GM19240 (cell line): ENCODE results near the gene POLRMT.

Experiments used
- DNase-seq: peaks from one replicate; pipeline ENCODE4 v3.0.0; 2011; ENCODE audit warnings: low spot score; ENCODE audit not compliant: insufficient read length

POLRMT gene

DNA sequence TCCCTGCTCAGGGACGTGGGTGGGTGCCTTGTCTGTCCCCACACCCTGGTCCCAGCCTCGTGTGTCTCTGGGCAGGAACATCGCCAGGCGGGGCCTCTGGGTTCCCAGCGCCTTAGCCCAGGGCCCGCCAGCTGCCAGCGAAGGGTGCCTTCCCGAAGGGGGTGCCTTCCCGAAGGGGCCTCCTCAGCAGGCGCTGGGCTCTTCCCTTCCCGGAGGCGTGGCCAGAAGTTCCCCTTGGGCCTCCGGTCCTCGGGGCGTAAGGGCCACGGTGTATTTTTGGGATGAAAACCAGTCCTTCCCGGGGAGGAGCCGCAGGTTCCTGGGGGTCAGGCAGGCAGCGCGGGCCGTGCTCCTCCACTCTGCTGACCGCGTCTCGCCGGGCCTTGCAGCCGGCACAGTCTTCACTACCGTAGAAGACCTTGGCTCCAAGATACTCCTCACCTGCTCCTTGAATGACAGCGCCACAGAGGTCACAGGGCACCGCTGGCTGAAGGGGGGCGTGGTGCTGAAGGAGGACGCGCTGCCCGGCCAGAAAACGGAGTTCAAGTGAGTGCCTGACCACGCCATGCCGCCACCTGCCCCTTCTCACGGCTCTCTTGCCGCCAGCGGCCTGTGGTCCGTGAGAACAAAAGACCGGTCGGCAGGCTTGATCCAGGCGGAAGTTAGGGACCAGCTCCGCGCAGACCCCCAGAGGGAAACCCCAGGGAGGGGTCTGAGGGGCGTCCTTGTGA is 54.1 kb downstream of the POLRMT start:
- no peak for DNase-seq

DNA sequence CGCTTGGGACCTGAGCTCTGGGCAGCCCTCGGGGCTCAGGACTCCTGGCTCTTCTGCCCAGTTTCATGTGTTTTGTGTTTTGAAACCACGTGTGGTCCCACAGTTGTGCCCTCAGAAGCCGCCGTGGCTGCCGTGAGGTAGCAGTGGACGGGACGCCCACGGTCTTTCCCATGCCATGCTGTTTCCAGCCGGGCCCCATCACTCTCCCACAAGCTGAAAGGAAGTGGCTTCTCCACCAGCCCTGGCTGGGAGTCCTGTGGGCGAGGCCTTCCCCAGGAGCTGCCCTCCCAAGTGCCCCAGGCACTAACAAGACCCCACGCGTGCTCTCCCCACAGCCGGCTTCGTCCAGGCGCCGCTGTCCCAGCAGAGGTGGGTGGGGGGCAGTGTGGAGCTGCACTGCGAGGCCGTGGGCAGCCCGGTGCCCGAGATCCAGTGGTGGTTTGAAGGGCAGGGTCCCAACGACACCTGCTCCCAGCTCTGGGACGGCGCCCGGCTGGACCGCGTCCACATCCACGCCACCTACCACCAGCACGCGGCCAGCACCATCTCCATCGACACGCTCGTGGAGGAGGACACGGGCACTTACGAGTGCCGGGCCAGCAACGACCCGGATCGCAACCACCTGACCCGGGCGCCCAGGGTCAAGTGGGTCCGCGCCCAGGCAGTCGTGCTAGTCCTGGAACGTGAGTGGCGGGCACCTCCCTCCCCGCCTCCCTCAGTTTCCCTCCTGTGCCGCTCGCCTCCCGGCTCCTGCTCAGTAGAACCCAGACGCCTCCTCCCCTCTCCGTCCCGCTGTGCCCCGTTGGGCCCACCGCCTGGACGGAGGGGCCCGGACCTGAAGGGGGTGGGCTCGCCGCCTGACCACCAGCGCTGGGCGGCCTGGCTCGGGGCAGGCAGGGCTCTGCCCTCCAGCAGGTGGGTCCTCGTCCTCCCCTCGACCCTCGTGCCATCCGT is 55.6 kb downstream of the POLRMT start:
- DNase-seq, result no peak

DNA sequence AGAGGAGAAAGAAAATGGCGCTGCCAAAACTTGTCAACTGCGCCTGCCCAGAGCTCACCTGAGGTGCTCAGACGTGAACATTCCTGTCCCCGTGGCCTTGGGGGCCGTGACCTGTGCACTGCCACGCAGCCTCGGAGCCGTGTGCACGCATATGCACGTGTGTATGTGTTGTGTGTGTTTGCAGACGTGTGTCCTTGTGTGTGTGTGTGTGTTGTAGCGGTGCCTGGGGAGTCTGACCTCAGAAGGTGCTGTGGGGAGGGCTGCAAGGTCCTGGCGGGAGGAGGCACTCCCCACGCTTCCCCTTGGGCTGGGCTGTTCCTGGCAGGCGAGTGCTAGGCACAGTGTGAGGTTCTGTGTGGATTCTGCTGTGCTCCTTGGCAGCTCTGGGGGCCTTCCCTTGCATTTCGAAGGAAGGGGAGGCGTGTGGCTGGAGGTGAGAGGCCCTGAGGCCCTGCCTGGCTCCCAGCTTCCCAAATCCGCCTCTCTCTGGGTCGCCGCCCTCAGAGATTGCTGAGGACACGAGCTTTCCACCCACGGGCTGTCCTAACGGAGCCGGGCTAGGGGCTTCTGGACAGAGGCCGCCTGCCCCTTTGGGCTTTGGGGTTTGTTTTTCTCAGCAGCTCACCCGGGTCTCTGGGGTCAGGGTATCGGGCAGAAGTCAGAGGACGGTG is 56.4 kb downstream of the POLRMT start:
- DNase-seq, result no peak

DNA sequence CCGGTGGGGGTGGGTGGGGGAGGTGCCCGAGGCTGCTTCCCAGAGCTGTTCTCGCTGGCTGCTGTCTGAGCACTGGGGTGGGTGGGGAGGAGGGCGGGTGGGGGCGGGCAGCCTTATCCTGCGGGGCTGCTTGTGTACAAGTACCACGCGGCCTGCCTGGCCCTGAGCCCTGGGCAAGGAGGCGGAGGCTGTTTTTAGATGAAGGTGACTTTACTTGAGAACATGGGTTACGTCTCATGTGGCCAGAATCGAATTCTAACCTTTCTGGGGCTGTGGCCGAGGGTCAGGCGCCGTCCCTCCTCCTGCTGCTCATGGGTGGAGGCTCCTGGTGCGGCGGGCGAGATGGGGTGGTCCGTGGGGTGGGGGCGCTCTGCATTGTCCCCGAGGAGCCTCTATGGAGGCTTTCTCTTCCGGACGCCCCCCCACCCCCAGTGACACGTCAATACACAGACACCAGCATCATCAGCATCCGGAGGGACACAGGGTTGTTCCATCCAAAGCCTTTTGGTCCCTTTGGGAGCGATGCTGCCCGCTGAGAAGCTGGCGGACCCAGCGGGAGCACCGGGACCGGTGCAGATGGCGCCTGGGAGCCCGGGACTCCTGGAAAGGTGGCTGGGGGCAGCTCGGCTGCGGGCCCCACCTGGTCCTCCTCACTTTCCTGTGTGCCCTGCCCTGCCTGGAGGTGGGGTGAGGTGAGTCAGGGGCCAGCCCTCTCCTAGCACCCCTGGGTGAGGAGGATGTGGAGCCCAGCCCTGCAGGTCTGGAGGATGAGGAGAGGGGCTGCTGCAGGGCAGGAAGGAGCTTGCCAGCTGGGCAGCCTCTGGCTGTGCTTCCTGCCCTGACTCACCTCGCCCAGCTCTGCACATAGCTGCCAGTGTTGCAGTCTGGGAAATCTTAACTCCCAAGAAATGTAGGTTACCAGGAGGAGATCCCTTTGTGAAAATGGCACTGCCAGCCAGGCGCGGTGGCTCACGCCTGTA is 57.5 kb downstream of the POLRMT start:
- no peak for DNase-seq

DNA sequence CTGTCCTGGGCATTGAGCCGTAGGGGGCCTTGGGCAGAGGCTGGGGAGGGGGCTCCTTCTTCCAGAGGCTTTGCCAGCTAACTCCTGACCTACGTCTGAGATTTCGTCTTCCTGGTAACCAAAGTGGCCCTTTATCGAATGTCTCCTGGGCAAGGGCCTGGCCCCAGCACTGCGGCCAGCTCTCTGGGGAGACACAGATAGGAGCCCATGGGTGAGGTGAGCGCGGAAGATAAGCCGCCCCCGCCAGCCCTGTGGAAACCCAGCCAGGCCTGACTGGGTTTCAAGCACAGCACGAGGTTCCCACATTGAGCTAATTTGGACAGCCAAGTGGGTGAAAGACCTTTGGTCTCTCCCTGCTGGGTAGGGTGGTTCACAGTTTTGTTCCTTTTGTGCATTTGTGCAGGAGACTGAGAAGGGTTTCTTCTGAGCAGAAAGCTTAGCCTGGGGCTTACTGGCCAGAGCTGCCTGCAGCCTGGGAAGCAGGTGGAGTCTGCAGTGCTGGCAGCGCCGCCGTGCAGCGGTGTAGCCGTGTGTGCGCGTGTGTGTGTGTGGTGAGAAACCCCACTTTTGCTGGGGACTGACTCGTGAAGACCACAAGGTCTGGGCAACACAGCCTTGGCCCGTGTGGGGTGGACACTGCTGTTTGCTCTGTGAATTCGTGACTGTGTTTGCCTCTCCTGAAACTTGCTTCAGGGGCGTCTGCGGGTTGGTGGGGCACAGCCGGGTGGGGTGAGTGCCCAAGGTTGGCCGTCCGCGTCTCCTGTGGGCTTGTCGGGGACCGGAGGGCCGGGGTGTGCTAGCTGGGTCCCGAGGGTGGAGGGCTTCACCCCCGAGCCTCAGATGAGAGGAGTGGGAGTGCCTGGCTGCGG is 58.4 kb downstream of the POLRMT start:
- no peak for DNase-seq

DNA sequence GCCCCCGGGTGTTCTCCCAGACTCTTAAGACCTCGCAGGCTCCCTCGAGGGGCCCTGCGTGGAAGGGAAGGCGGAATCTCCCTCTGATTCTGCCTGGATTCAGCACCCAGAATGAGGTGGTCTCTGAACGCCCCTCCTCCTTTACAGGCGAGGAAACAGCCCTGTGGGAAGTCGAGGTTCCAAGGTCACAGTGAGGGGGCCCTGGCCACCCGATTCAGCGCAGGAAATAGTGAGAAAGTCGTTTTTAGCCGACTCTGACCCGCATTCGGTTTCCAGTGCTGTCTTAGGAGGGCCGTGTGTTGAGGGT is 59.9 kb downstream of the POLRMT start:
- no peak for DNase-seq

DNA sequence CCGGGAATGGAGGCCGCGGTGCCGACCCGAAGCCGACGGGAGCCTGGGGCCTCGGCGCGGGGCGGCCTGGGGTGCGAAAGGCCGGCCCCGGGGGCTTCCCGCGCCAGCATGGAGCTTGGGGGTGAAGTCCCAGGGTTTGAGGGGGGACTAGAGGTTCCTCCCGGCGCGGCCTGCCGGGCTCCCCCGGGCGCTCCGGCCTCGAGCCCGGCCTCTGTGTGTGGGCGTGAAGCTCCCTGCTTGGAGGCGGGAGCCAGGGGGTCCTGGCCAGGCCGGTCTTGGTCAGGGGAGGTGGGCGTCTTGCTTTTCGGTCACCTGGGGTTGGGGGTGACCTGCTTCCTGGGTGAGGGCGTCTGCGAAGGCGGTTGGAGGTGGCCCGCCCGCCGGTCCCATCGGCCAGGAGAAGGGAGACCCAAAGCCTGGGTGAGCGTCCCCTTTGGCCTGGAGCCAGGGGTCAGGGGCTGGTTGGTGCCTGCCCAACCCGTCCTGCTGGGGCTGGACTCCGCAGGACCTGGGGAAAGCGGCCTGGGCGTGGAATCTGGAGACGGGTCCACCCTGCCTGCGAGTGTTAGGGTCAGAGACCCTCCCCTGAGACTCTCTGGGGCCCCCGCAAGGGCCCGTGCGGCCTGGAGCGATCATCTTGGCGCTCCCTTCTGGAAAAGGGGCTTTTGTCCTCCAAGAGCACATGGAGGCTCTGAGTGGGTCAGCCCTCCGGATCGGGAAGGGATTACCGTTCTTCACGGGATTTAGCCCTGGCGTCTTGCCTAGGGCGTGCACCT is 60.4 kb downstream of the POLRMT start:
- DNase-seq, result no peak

DNA sequence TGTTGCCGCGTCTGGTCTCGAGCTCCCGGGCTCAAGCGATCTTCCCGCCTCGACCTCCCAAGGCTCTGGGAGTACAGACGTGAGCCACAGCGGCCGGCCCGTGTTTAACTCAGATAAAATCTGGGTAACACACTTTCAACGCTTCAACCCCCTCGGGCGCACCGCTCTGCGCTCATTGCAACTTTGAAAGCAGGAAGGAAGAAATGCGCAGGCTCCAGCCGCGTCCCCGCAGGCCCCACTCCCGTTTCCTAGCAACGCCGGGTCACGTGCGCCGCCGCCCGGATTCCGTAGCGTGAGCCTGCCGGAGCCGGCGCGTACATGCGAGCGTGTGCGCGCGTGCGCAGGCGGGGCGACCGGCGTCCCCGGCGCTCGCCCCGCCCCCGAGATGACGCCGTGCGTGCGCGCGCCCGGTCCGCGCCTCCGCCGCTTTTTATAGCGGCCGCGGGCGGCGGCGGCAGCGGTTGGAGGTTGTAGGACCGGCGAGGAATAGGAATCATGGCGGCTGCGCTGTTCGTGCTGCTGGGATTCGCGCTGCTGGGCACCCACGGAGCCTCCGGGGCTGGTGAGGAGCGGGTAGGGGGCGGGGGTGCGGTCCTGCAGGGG is 61.1 kb downstream of the POLRMT start, which contains the start of gene BSG:
Gene BSG, plus strand, starts transcription at position 457 of the 603 bp plus-strand sequence. Its CDS starts 39 bp downstream, at position 496.
- peak; percentile 99 for DNase-seq

DNA sequence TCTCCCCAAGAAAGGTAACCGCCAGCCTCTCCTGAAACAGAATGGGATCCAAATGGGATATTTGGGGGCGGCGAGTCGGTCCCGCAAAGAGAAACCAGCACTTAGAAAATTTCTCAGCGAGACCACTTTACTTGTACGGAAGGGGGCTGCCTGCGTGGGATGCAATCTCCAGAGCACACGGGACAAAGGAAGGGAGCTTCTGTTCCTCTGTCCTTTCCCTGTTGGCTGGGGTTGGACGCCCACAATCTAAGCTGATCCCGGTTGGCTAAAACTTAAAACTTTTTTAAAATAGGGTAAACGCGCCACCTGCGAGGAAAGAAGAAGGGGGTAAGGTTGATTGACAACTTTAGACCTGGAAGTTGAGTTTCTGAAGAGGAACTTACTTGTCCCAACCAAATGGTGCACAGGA is 61.8 kb downstream of the POLRMT start:
- no peak for DNase-seq

DNA sequence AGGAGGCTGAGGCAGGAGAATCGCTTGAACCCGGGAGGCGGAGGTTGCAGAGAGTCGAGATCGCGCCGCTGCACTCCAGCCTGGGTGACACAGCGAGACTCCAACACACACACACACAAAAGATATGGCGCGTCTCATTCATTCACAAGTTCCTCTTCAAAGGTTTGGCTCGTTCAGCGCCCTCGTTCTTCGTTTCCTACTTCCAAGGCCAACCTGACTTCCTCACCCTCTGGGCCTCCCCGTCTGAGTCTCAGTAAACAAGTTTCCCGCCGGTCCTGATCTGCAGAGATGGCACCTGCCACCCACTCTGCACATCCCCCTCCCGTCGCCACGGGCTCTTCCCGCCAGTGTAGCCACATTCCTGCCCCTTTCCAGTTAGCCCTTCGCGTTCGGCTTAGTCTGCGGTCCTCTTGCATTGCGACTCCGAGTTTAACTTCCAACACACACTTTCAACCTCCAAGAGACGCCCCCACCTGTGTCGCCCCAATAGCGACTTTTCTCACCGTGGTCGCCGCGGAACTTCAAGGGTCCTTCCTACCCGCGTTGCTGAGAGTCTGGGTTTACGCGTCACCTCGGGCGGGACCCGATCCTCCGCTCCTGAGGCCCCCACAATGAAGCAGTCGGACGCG is 62.3 kb downstream of the POLRMT start:
- no peak for DNase-seq

DNA sequence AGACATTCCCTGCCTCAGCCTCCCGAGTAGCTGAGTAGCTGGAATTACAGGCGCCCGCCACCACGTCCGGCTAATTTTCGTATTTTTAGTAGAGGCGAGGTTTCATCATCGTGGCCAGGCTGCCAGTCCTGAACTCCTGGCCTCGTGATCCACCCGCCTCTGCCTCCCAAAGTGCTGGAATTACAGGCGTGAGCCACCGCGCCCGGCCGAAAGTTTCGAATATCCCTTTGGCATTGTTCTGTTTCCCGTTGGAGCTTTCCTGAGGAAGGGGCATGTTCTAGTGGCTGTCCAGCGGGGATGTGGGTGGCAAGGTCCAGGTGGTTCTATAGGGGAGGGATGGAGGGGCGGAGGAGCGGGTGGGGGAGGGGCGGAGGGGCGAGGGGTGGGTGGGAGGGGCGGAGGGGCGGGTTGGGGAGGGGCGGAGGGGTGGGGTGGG is 63.1 kb downstream of the POLRMT start:
- no peak for DNase-seq

DNA sequence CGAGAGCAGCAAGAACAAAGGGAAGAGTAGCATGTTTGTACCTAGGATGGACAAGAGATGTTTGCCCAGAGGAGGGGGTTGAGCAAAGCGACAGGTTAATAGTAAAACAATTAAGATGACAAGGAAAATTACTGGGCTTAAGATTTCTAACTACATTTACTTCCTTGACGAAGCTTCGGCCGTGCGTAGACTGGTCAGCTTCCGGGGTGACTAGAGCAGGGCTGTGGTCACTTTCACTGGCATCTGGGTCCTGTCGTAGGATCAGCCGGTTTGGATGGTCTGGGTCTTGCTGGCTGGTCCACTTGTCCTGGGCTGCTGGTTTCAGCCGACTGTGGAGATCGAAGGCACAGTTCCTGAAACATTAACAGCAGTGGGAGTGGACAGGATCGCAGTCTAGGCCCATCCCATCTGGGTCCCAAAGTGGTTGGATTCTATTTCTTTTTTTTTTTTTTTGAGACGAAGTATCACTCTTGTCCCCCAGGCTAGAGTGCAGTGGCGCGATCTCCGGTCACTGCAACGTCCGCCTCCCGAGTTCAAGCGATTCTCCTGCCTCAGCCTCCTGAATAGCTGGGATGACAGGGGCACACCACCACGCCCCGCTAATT is 65.9 kb downstream of the POLRMT start:
- DNase-seq, result no peak
